H1 (cell line): Measurements from ENCODE around the gene CD1D. TPM values are rescaled to one million over a fixed set of nuclear protein-coding genes. Genes with fewer than 3 reads are reported as not detected.
A peak's percentile ranks its signal among the peaks of the same experiment; 100 is the strongest.

Experiments
- CTCF ChIA-PET: fragments of 300-600 bp; sonication (Branson Sonifier 250); formaldehyde crosslinking; loops from one replicate; lab custom pipeline; 2021; ENCODE audit not compliant: partially characterized antibody; lab: Charles Lee
- POLR2A ChIA-PET: fragments of 300-600 bp; sonication (Branson Sonifier 250); formaldehyde crosslinking; loops from one replicate; lab custom pipeline; 2021; ENCODE audit warnings: inconsistent platforms; ENCODE audit not compliant: partially characterized antibody; lab: Charles Lee
- DNase-seq, 2 experiments: peaks; one replicate each; pipeline versions ENCODE4 v3.0.0 to v3.0.0-alpha.2; 2010 to 2022; ENCODE audit warnings: low spot score in 2 of 2, low read depth in 1 of 2, mixed read lengths in 1 of 2
- FAIRE-seq: peaks from 2 replicates; lab custom pipeline; 2011; peaks lifted over from hg19 to GRCh38; lab: Jason Lieb, UNC
- H2AFZ ChIP-seq: 2 replicates; pipeline ENCODE4 v1.8.1; 2012; ENCODE audit warnings: low read length, inconsistent platforms
- H2AK5ac ChIP-seq: 2 replicates; pipeline ENCODE4 v1.6.1; 2013; ENCODE audit warnings: low read depth, low read length
- H2BK120ac ChIP-seq: replicated peaks from 2 replicates; pipeline ENCODE3; 2013; ENCODE audit warnings: low read depth, low read length, inconsistent platforms
- H2BK12ac ChIP-seq: 2 replicates; pipeline ENCODE4 v1.6.1; 2013; ENCODE audit warnings: low read depth, low read length
- H2BK15ac ChIP-seq: 2 replicates; pipeline ENCODE4 v1.6.1; 2013; ENCODE audit warnings: low read length
- H2BK20ac ChIP-seq: 2 replicates; pipeline ENCODE4 v1.6.1; 2013; ENCODE audit warnings: low read length
- H2BK5ac ChIP-seq: 2 replicates; pipeline ENCODE4 v1.6.1; 2013; ENCODE audit warnings: low read depth, low read length
- H3K14ac ChIP-seq: 2 replicates; pipeline ENCODE4 v1.6.1; 2013; ENCODE audit warnings: inconsistent platforms; ENCODE audit not compliant: insufficient read length
- H3K18ac ChIP-seq: 2 replicates; pipeline ENCODE4 v1.6.1; 2013; ENCODE audit warnings: low read length; ENCODE audit errors: extremely low read depth
- H3K23ac ChIP-seq: 2 replicates; pipeline ENCODE4 v1.6.1; 2013; ENCODE audit warnings: inconsistent platforms; ENCODE audit not compliant: insufficient read length
- H3K23me2 ChIP-seq: 2 replicates; pipeline ENCODE4 v1.6.1; 2013; ENCODE audit warnings: low read depth, low read length
- H3K27ac ChIP-seq: 2 replicates; pipeline ENCODE4 v1.6.1; 2011; ENCODE audit warnings: low read depth, low read length, inconsistent platforms
- H3K27me3 ChIP-seq, 4 experiments: replicated peaks in 1 of 4; 1 replicate in 1 of 4; 2 replicates in 3 of 4; pipeline versions ENCODE4 v1.6.1 to v1.8.1; 2011 to 2013; ENCODE audit warnings: low read length in 3 of 4, mild to moderate bottlenecking in 3 of 4, inconsistent platforms in 2 of 4, mixed read lengths in 2 of 4, moderate library complexity in 1 of 4; ENCODE audit not compliant: control insufficient read depth in 3 of 4, insufficient read depth in 3 of 4; ENCODE audit errors: extremely low read depth in 1 of 4
- H3K36me3 ChIP-seq, 4 experiments: 2 replicates each; pipeline versions ENCODE4 v1.6.1 to v1.8.1; 2011 to 2013; ENCODE audit warnings: mild to moderate bottlenecking in 4 of 4, low read length in 3 of 4, moderate library complexity in 2 of 4, control low read depth in 1 of 4, inconsistent platforms in 1 of 4; ENCODE audit not compliant: insufficient read depth in 4 of 4, control insufficient read depth in 2 of 4
- H3K4ac ChIP-seq: replicated peaks from 2 replicates; pipeline ENCODE3; 2013; ENCODE audit warnings: low read length, low read depth, mixed read lengths, inconsistent platforms; ENCODE audit not compliant: insufficient read length
- H3K4me1 ChIP-seq, 4 experiments: replicated peaks in 1 of 4; 1 replicate in 1 of 4; 2 replicates in 3 of 4; pipeline versions ENCODE4 v1.6.1 to v1.8.1; 2011 to 2013; ENCODE audit warnings: low read length in 3 of 4, inconsistent platforms in 2 of 4, mixed read lengths in 1 of 4; ENCODE audit not compliant: insufficient read depth in 4 of 4, control insufficient read depth in 3 of 4
- H3K4me2 ChIP-seq, 2 experiments: 2 replicates each; pipeline versions ENCODE4 v1.6.1 to v1.8.1; 2011 to 2013; ENCODE audit warnings: low read depth in 2 of 2, low read length in 2 of 2, control low read depth in 1 of 2, inconsistent platforms in 1 of 2, mild to moderate bottlenecking in 1 of 2; ENCODE audit not compliant: insufficient read depth in 1 of 2
- H3K4me3 ChIP-seq, 4 experiments: fragments of 200-600, 300-600 bp in 1 of 4; sonication (generic), shearing (Covaris generic), sonication (Bioruptor Twin) in 1 of 4; 2 replicates each; pipeline versions ENCODE4 v1.5.1 to v1.8.1; 2011 to 2016; ENCODE audit warnings: low read length in 4 of 4, low read depth in 3 of 4, control low read depth in 2 of 4, inconsistent platforms in 2 of 4, mild to moderate bottlenecking in 2 of 4, mixed read lengths in 1 of 4, moderate library complexity in 1 of 4; ENCODE audit not compliant: insufficient read depth in 2 of 4; ENCODE audit errors: extremely low read depth in 1 of 4
- H3K56ac ChIP-seq: replicated peaks from 2 replicates; pipeline ENCODE3; 2013; ENCODE audit warnings: low read depth, mild to moderate bottlenecking, mixed read lengths, low read length, inconsistent platforms; ENCODE audit not compliant: insufficient read length
- H3K79me1 ChIP-seq: 2 replicates; pipeline ENCODE4 v1.6.1; 2013; ENCODE audit warnings: low read depth, low read length, control low read depth
- H3K79me2 ChIP-seq, 2 experiments: 2 replicates each; pipeline versions ENCODE4 v1.6.1 to v1.8.1; 2012 to 2013; ENCODE audit warnings: low read length in 2 of 2, mild to moderate bottlenecking in 2 of 2, inconsistent platforms in 1 of 2; ENCODE audit not compliant: insufficient read depth in 2 of 2, control insufficient read depth in 1 of 2
- H3K9ac ChIP-seq, 4 experiments: replicated peaks in 1 of 4; 1 replicate in 1 of 4; 2 replicates in 3 of 4; pipeline versions ENCODE4 v1.6.1 to v1.8.1; 2011 to 2013; ENCODE audit warnings: low read depth in 3 of 4, low read length in 3 of 4, control low read depth in 2 of 4, mild to moderate bottlenecking in 2 of 4, moderate library complexity in 2 of 4, inconsistent platforms in 1 of 4; ENCODE audit errors: extremely low read depth in 1 of 4
- H3K9me3 ChIP-seq, 2 experiments: 2 replicates each; pipeline versions ENCODE4 v1.6.1 to v1.8.1; 2012 to 2013; ENCODE audit warnings: mild to moderate bottlenecking in 2 of 2, moderate library complexity in 2 of 2, control low read depth in 1 of 2, inconsistent platforms in 1 of 2, low read depth in 1 of 2, low read length in 1 of 2, mixed read lengths in 1 of 2; ENCODE audit not compliant: insufficient read depth in 2 of 2
- H4K20me1 ChIP-seq, 2 experiments: replicated peaks in 1 of 2; 2 replicates each; pipeline versions ENCODE3 to v1.8.1; 2011 to 2013; ENCODE audit warnings: inconsistent platforms in 2 of 2, low read length in 2 of 2, mild to moderate bottlenecking in 1 of 2; ENCODE audit not compliant: insufficient read depth in 2 of 2, control insufficient read depth in 1 of 2
- H4K5ac ChIP-seq: 2 replicates; pipeline ENCODE4 v1.6.1; 2013; ENCODE audit warnings: low read length, low read depth, mixed read lengths, inconsistent platforms; ENCODE audit not compliant: insufficient read length
- H4K8ac ChIP-seq: 2 replicates; pipeline ENCODE4 v1.8.0; 2013; ENCODE audit warnings: mild to moderate bottlenecking, moderate library complexity, low read length, inconsistent platforms; ENCODE audit not compliant: insufficient read depth; ENCODE audit errors: extremely low read depth
- H4K91ac ChIP-seq: replicated peaks from 2 replicates; pipeline ENCODE3; 2013; ENCODE audit warnings: low read length, mixed read lengths, inconsistent platforms; ENCODE audit not compliant: insufficient read length
- GTF2F1 ChIP-seq: IDR thresholded peaks from 2 replicates; pipeline ENCODE4 v1.6.1; 2012; ENCODE audit warnings: low read depth, low read length, improper control_type of control experiment, borderline replicate concordance
- SIX5 ChIP-seq: IDR thresholded peaks from 2 replicates; pipeline ENCODE4 v1.6.1; 2011; ENCODE audit warnings: mild to moderate bottlenecking, low read depth, low read length
- YY1 ChIP-seq: IDR thresholded peaks from 2 replicates; pipeline ENCODE4 v1.6.1; 2011; ENCODE audit warnings: low read depth, mild to moderate bottlenecking, low read length
- WGBS, 2 experiments: shearing (Covaris generic) in 1 of 2; methylation state at CpG; one replicate each; pipeline versions ENCODE4 v1.1.6 to v1.1.7; 2013 to 2015; ENCODE audit warnings: low lambda C conversion rate in 2 of 2, mixed read lengths in 2 of 2, inconsistent platforms in 1 of 2, low coverage in 1 of 2, missing lambda C conversion rate in 1 of 2; ENCODE audit not compliant: insufficient replicate concordance in 2 of 2, insufficient coverage in 1 of 2, insufficient read length in 1 of 2; ENCODE audit errors: extremely low coverage in 1 of 2, missing lambda C conversion rate in 1 of 2; 5-methylcytosine and 5-hydroxymethylcytosine counted together
- polyA plus RNA-seq, 7 experiments: library from polyadenylated mRNA; depleted of rRNA in 3 of 7; stranded (reverse) in 5 of 7; unstranded in 2 of 7; fragments of >200 nt in 5 of 7; fragments of 200-250 nt in 2 of 7; gene quantifications; 1 replicate in 5 of 7; 2 replicates in 1 of 7; 4 replicates in 1 of 7; pipeline versions ENCODE4 v1.2.1 to v1.2.3, GENCODE V29; 2011 to 2013; ENCODE audit warnings: missing spikeins in 2 of 7, mixed read lengths in 2 of 7
- total RNA-seq: library from RNA; stranded (reverse); fragmentation: NEBNext Ultra II Directional; extraction: Animal tissue kit (Norgen Biotek cat#: 25700); gene quantifications from 2 replicates; pipeline ENCODE4 v1.2.1, GENCODE V29; 2021
- TF ChIP-seq, protein P1 (sequence below): IDR thresholded peaks from 2 replicates; pipeline ENCODE4 v1.6.1; 2011; ENCODE audit warnings: low read depth, mild to moderate bottlenecking, low read length; ENCODE audit not compliant: insufficient read depth

The CD1D gene
- total and polyA plus RNA-seq, 2 of the 8 experiments (the other 6 are each of a cell fraction or from before 2014, with no cell fraction given) = 1.1 to 1.6 TPM

DNA sequence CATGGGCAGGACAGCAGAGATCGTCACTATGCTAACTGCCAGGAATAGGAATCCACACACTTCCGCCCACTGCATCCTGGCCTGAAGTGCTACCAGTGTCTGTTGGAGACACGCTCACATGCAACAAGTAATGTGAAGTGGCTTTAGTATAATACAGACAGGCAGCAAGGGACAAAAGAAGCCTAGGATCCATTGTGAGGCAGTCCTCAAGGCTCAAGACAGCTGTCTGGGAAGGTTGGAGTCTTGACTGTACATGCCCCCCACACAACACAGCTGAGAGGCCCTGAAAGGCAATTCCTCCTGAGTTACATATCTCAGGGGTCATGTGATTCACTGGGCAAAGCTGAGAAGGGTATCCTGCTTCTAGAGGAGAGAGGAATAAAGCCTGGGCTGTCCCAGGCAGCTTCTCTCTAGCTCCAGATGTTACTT lies 39.9 kb upstream of the CD1D start:
- H2BK5ac ChIP-seq = no peak overlapping the region
- H3K4ac ChIP-seq = no peak overlapping the region
- H3K9ac ChIP-seq = no peak overlapping the region
- H3K27ac ChIP-seq = no peak overlapping the region
- no peaks in the 10 kb centered on the region; the same call in 1 of the 2 replicates for H3K23me2 ChIP-seq
- no peak overlapping the region for H3K23ac ChIP-seq
- H4K8ac ChIP-seq = no peak overlapping the region
- no peak overlapping the region for H3K18ac ChIP-seq
- H3K4me1 ChIP-seq = 0 out of 7 replicates have a peak, but pooled peaks cover 0 to 2% (median 0%) of the 10 kb centered on the region in 4 experiments
- no peaks in the 10 kb centered on the region; a peak in 1 of 7 replicates for H3K27me3 ChIP-seq
- H3K9me3 ChIP-seq = no peaks in the 10 kb centered on the region
- no peak overlapping the region for H2AK5ac ChIP-seq
- 84% methylated on average over 3 of the region's 3 CpGs; no CpG with 5 or more reads in 1 of the 2 experiments for WGBS, 2 experiments
- no peak for FAIRE-seq
- H2BK12ac ChIP-seq = no peak overlapping the region
- no peak overlapping the region for H3K4me3 ChIP-seq
- 0 out of 2 replicates have a peak overlapping the region, but pooled peaks have one; percentile 63 for H2AFZ ChIP-seq
- no peaks in the 10 kb centered on the region for H3K79me1 ChIP-seq
- H3K14ac ChIP-seq = no peak overlapping the region
- no peak overlapping the region for H4K5ac ChIP-seq
- TF ChIP-seq, protein P1, sequence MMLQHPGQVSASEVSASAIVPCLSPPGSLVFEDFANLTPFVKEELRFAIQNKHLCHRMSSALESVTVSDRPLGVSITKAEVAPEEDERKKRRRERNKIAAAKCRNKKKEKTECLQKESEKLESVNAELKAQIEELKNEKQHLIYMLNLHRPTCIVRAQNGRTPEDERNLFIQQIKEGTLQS = no peak
- TF ChIP-seq YY1 = no peak
- TF ChIP-seq GTF2F1 = no peak
- no peak for TF ChIP-seq SIX5
- no peak overlapping the region for H3K4me2 ChIP-seq
- POLR2A ChIA-PET = no interaction called here
- DNase-seq = no peak
- CTCF ChIA-PET = interaction anchor here (0.6 to 1.9 kb wide), 5 partner anchors 15 to 605 kb away, joined by 3 to 7 read pairs (median 3); no protein-coding TSS in a partner anchor
- no peak overlapping the region for H3K56ac ChIP-seq
- H4K91ac ChIP-seq = no peak overlapping the region
- H2BK120ac ChIP-seq = no peak overlapping the region
- H2BK15ac ChIP-seq = no peak overlapping the region
- no peaks in the 10 kb centered on the region for H3K36me3 ChIP-seq
- no peaks in the 10 kb centered on the region for H3K79me2 ChIP-seq
- no peak overlapping the region for H2BK20ac ChIP-seq
- H4K20me1 ChIP-seq = peaks cover 0 to 1% of the 10 kb centered on the region in 2 experiments
